Measurements from ENCODE around the gene TIMM21.

- no peak for TF ChIP-seq CTCF (IDR thresholded peaks at IDR 0.05)
- no peak for TF ChIP-seq POLR2A (IDR thresholded peaks at IDR 0.05)
Observed at GRCh38 chr18:74179623-74180199, 31.4 kb downstream of the TIMM21 start.

Data from body of pancreas (tissue), 4 donors.